ENCODE measurements around the gene HES4.

- TF ChIP-seq, protein P1, sequence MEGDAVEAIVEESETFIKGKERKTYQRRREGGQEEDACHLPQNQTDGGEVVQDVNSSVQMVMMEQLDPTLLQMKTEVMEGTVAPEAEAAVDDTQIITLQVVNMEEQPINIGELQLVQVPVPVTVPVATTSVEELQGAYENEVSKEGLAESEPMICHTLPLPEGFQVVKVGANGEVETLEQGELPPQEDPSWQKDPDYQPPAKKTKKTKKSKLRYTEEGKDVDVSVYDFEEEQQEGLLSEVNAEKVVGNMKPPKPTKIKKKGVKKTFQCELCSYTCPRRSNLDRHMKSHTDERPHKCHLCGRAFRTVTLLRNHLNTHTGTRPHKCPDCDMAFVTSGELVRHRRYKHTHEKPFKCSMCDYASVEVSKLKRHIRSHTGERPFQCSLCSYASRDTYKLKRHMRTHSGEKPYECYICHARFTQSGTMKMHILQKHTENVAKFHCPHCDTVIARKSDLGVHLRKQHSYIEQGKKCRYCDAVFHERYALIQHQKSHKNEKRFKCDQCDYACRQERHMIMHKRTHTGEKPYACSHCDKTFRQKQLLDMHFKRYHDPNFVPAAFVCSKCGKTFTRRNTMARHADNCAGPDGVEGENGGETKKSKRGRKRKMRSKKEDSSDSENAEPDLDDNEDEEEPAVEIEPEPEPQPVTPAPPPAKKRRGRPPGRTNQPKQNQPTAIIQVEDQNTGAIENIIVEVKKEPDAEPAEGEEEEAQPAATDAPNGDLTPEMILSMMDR (conservative IDR thresholded peaks at IDR 0.05; ENCODE audit: low read length): no peak
- no peak for TF ChIP-seq EZH2phosphoT487 (IDR thresholded peaks at IDR 0.05; ENCODE audit: borderline replicate concordance)
Observed at GRCh38 chr1:1022302-1023009, 22.6 kb upstream of the HES4 start.
